ENCODE results near the gene FAM217B.

The FAM217B gene

DNA sequence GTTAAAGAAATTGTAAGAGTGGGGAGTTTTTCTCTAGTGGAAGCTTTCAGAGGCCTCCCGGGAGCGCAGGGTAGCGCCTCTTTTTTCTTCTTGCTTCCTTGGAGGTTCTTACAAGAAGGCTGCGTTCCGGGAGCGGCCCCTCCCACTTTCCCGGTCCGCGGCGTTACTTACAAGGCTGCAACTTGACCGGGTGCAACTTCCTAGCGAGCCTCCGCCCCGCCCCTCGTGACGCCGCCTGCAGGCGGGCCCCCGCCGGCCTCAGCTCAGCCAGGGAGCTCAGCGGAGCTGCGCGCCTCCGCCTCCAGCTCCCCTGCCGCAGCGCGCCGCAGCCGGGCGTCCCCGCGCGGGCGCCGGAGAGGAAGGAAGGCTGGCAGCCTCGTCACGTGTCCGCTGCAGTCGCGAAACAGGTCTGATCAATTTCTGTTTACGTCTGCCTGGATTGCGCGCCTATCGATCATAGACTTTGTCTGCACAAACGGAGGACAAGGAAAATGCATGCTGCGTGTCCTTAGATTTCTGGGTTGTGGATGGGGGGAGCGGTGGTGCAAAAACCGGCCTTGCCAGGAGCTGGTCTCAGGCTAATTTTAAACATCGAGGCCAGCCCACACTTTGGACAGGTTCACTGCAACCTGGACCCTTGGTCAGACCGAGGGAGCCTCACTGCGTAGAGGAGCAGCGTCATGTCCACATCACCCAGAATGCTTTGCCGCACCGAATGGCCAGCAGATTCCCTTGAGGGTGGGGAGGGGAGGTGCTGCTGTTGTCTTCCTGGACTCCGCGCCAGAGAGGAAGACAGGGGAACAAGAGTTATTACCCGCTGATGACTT is at the start of gene FAM217B, which contains the start of gene PPP1R3D:
Gene FAM217B (plus strand): TSS at position 261 of the 827 bp plus-strand sequence. CDS start 3,555 bp downstream, outside the sequence.
Gene PPP1R3D (minus strand): TSS at position 177 of the 827 bp plus-strand sequence. CDS start 374 bp downstream, outside the sequence.
- DNase-seq (ENCODE audit: low spot score), result peak; percentile 94

DNA sequence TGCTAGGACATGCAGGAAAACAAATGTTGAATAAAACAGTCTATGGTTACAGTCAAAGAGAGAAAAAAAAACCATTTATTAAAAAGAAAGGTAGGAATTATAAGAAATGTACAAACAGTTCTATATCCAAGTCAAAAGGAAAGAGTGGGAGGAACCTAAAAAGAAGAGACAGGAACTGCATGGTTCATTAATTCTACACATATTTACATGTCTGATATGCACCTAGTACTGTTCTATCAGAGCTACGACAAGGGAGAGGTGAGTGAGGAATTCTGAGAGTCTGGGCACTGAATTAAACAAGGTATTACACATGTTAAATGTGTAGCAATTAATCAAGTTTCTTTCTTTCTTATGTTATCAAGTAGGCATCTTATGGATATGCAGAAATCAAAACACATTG is 48.6 kb upstream of the FAM217B start:
- DNase-seq (ENCODE audit: low spot score), result peak; percentile 3

DNA sequence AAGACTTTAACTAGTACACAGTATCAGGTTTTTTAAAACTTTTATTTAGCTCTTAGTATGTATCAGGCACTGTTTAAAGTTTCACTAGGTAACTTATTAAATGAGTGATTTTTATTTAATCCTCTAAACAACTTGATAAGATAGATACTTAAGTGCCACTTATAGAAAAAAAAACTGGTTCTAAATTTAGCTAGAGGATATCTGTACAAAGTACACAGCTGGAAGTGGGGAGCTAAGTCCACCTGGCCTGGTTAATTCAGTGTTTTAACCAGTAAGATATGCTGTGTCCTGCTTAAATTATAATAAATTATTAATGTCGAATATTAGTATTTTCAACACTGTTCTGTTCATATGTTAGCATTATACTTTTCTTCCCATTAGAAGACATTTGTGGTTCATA is 44.3 kb upstream of the FAM217B start:
- DNase-seq (ENCODE audit: low spot score), result no peak

DNA sequence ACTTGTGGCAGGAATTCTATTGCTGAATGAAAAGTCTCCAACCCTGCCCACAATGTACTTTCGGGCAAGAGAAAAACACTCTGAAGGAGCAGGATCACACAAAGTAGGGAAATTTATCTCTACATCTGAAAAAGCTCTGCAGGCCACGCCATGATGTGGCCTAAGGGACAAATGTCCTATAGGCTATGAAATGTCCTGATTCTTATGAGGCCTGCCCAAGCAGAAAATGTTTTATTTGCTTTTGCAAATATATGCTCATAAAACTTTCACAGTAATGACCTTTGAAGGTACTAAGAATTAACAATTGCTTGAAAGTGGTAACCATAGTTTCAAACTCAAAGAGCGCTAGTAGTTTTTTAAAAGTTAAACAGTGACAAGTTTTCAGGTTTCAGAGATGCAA is 37.7 kb upstream of the FAM217B start:
- DNase-seq (ENCODE audit: low spot score), result no peak

DNA sequence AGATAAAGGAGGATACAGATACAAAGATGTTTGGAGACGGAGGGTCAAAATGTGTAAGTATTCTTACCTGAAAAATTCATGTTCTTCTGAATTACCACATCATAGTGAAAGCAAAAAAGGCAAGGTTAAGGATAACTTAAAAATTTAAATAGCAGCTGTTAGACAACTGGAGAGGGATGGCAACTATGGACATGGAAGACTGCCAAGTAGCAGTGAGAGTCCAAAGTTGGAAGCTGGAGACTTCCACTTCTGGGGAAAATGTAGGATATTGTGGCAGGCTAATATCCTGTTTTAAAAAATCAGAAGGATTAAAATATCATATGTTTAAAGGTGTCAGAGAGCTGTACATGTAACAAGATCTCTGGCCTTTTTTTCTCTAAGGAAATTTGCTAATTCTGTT is 36.6 kb upstream of the FAM217B start:
- no peak for DNase-seq (ENCODE audit: low spot score)

GRCh38 chr20:59908855-59909254 is 31.3 kb upstream of the FAM217B start:
- DNase-seq (ENCODE audit: low spot score), result no peak

DNA sequence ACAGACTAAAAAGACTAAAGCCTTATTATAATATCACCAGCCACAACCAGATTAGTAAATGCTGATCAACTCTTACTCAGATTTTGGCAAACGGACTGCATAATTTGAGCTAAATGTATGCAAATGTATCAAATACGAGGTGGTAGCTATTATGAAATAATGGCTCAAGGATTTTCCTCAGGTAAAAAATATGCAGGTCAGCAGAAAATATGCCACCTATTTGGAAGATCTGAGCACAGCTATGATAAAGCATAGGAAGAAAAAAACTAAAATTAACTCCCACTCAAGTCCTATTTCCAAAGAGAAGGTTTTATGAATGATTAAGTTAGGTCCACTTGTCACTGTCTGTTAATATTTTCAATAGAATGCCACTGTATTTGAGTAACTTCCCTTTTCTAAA is 29.1 kb upstream of the FAM217B start:
- no peak for DNase-seq (ENCODE audit: low spot score)

- DNase-seq (ENCODE audit: low spot score), result no peak
Measured at GRCh38 chr20:59912609-59913008, 27.6 kb upstream of the FAM217B start.

GRCh38 chr20:59920944-59921343 is 19.2 kb upstream of the FAM217B start:
- DNase-seq (ENCODE audit: low spot score), result no peak

- DNase-seq (ENCODE audit: low spot score), result no peak
Measured at GRCh38 chr20:59923514-59923913, 16.7 kb upstream of the FAM217B start.

GRCh38 chr20:59925359-59925758 is 14.8 kb upstream of the FAM217B start:
- no peak for DNase-seq (ENCODE audit: low spot score)

GRCh38 chr20:59925899-59926298 is 14.3 kb upstream of the FAM217B start:
- DNase-seq (ENCODE audit: low spot score), result no peak

DNA sequence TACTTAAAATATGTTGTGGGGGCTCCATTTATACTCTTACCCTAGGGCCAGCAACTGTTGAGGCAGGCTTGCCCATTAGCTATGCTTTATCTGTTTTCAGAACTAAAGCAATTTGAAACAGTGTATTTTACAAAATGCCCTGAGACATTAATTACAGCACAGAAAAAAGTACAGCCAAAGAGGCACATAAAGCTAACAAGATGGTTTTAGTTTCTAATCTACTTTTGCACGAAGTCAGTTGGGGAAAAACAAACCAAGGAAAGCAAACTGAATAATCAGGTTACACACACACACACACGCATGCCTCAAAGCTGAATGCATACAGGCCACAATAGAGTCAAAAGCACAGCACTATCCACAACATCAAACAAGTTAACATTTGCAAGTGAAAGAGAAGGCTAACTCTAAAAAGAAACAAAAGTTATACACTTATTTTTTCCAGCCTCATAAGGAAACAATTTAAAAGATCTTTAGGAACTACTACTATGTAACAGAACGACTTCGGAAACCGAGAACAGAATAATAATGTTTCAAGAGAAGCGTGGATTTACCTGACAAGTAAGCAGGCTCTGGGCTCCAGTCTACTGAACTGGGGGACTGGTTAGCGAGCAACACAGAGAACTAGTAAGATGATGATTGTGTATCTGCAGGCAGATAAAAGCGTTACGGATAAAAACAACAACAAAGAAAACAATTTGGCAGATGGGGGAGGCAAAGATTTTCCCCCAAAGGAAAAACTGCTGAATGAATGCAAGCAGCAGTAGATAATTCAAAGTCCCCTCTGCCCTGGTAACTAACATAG is 8.5 kb upstream of the FAM217B start:
- DNase-seq (ENCODE audit: low spot score), result no peak

- DNase-seq (ENCODE audit: low spot score), result no peak
Measured at GRCh38 chr20:59932616-59933295, 7.4 kb upstream of the FAM217B start.

GRCh38 chr20:59933296-59933848 is 6.8 kb upstream of the FAM217B start, which contains the start of gene SYCP2:
SYCP2 (minus strand) TSS chr20:59933637; CDS start chr20:59922413, 11,224 bp downstream.
- DNase-seq (ENCODE audit: low spot score), result peak; percentile 66

DNA sequence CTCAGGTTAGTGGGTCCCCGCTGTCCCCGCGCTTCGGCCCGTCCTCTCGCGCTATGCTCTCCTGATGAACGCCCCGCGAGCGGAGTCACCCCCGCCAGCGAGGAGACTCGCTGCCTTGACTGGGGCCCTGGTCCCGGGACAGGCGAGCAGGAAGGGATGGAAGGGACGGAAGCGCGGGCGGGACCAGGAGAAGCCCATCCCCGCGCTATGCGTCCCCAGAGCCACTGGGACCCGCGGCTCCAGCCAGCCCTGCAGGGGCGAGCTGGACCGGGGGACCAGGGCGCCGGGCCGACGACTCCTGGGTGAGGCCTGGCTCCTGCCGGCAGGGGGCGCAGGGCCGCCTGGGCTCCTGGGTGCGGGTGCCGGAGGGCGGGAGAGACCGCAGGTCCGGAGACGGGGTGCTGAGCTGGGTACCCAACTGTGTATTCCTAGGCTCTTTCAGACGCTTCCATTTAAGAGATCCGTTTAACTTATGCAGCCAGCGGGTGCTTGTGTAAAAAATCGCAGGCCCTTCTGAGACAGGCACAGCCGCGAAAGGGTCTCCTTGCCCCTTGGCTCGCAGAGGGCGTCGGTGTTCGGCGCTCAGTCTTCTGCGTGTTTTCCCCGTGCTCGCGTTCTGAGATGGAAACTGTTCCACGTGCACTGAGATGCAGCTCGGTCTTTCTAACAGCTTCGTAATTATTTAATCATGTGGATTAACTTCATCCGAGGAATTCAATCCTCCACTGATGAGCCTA is 6.2 kb upstream of the FAM217B start:
- peak; percentile 84 for DNase-seq (ENCODE audit: low spot score)

DNA sequence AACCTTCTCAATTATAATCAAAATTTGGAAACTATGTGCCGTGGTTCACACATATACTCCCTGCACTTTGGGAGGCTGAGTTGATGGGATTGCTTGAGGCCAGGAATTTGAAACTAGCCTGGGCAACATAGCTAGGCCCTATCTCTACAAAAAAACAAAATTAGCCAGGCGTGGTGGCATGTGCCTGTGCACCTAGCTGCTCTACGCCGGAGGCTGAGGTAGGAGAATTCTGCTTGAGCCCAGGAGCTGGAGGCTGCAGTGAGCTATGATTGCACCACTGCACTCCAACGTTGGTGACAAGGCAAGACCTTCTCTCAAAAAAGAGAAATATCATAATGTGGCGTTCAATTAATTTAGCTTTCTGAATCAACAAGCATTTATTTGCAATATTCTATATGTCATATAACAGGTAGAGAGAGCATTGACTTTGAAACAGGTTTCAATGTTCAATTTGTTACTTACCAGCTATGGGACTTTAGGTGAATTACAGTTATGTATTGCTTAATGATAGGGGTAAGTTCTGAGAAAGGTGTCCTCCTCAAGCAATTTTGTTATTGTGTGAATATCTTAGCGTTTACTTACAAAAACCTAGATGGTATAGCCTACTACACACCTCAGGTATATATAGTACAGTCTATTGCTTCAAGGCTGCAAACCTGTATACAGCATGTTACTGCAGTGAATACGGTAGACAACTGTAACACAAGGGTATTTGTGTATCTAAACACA is 4.6 kb upstream of the FAM217B start:
- DNase-seq (ENCODE audit: low spot score), result no peak

DNA sequence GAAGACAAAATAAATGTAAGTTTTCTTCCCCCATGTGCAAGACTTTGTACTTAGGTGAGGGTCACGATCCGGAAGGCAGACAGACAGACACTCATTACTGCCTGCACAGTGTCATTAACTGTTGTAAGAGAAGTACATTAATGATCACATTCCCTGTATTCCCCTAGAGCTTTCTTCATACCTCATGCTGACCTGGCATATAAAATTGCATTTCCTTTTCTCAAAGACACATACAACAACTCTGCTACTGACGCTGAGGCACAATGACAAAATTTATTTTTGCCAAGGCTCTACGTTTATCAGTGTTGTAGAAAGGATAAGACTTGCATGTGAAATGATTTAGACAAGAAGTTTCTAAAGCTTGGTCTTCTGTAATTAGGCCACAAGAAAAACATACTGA is 3.8 kb upstream of the FAM217B start:
- DNase-seq (ENCODE audit: low spot score), result no peak

- no peak for DNase-seq (ENCODE audit: low spot score)
Measured at GRCh38 chr20:59937150-59937549, 3.0 kb upstream of the FAM217B start.

- no peak for DNase-seq (ENCODE audit: low spot score)
Measured at GRCh38 chr20:59938221-59938620, 2.0 kb upstream of the FAM217B start.

DNA sequence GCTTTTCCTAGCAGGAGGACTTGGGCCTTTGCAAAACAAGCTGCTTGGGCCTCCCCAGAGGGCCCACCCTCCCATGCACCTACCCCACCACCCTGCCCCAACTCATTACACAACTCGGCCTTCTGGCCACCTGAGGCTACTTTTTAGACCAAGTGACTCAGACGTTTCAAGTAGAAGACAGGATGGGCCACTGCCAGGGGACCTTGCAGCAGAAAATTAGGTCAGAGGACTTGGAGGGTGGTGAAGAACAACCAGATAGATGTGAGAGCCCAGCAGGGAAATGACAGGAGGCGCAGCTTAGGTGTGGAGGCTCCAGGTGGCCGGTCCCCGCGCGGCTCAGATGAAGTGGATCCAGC is 1.5 kb upstream of the FAM217B start:
- no peak for DNase-seq (ENCODE audit: low spot score)

All from germinal center (tissue), 1 donor.